Astrocyte of the spinal cord (primary cell): ENCODE measurements around the gene RNF41.

Experiments used
- DNase-seq: peaks from one replicate; pipeline ENCODE4 v3.0.0; 2011; ENCODE audit warnings: low read depth, low spot score
- H3K4me3 ChIP-seq: 2 replicates; pipeline ENCODE4 v1.5.1; 2011; ENCODE audit warnings: low read depth, mild to moderate bottlenecking, low read length, moderate library complexity
- in situ Hi-C: cut with HindIII; loops from 2 replicates; pipeline ENCODE4 v1.10.0; 2017; ENCODE audit warnings: low sequenced_read_pairs
- TF ChIP-seq, protein P1 (sequence below): IDR thresholded peaks from 2 replicates; pipeline ENCODE4 v1.5.1; 2012; ENCODE audit warnings: low read depth, mild to moderate bottlenecking, low read length, inconsistent platforms

RNF41 gene

DNA sequence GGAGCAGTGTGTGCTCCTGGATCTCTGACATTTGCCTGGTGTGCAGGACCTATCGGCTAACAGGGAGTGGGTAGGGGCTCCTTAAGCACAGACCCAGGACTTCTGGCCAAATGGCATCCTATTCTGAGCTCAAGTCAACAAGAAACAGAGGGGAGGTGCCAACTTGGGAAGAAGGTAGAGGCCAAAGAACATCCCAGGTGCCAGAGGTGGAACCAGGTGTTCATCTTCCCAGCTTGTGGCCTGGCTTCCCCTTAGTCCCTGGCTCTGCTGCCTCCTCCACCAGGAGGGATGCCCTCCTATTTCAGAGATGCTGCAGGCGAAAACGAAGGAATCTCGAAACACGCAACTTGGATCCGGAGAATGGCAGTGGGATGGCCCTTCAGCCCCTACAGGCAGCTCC is 14.4 kb upstream of the RNF41 start:
- DNase-seq: no peak
- no peak overlapping the region for H3K4me3 ChIP-seq
- in situ Hi-C loops: no loop called here
- TF ChIP-seq, protein P1, sequence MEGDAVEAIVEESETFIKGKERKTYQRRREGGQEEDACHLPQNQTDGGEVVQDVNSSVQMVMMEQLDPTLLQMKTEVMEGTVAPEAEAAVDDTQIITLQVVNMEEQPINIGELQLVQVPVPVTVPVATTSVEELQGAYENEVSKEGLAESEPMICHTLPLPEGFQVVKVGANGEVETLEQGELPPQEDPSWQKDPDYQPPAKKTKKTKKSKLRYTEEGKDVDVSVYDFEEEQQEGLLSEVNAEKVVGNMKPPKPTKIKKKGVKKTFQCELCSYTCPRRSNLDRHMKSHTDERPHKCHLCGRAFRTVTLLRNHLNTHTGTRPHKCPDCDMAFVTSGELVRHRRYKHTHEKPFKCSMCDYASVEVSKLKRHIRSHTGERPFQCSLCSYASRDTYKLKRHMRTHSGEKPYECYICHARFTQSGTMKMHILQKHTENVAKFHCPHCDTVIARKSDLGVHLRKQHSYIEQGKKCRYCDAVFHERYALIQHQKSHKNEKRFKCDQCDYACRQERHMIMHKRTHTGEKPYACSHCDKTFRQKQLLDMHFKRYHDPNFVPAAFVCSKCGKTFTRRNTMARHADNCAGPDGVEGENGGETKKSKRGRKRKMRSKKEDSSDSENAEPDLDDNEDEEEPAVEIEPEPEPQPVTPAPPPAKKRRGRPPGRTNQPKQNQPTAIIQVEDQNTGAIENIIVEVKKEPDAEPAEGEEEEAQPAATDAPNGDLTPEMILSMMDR: no peak

DNA sequence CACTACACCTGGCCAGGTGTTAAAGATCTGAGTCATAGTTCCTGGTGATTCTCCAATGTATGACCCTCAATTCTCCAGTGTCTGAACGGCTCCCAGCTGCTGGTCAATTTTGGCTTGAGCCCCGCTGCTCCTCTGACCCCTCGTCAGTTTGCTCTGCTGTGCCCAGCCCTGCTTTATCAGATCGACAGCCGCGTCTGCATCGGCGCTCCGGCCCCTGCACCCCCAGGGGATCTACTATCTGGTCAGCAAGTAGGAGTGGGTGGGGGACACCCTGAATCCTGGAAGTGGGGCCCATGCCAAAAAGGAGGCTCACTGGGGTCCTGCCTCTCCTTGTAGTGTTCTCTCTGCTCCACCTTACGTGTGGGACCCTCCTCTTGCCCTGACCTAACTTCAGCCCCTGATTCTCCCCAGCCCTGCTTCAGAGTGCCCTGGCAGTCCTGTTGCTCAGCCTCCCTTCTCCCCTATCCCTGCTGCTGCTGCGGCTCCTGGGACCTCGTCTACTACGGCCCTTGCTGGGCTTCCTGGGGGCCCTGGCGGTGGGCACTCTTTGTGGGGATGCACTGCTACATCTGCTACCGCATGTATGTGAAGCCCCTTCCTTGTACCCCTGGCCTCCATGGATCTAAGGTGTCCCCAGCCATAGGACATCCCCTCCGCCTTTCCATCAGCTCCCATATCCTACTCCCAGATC is 13.2 kb upstream of the RNF41 start:
- DNase-seq: no peak
- TF ChIP-seq, protein P1: no peak
- in situ Hi-C loops: no loop called here
- no peak overlapping the region for H3K4me3 ChIP-seq

DNA sequence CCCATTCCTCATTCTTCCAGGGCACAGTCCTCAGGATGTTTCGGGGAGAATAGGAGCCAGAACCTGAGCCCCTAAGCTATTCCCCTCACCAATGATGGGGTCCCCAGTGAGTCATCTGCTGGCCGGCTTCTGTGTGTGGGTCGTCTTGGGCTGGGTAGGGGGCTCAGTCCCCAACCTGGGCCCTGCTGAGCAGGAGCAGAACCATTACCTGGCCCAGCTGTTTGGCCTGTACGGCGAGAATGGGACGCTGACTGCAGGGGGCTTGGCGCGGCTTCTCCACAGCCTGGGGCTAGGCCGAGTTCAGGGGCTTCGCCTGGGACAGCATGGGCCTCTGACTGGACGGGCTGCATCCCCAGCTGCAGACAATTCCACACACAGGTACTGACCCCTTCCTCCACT is 9.5 kb upstream of the RNF41 start:
- TF ChIP-seq, protein P1: no peak
- no peak for DNase-seq
- in situ Hi-C loops: no loop called here
- no peak overlapping the region for H3K4me3 ChIP-seq

DNA sequence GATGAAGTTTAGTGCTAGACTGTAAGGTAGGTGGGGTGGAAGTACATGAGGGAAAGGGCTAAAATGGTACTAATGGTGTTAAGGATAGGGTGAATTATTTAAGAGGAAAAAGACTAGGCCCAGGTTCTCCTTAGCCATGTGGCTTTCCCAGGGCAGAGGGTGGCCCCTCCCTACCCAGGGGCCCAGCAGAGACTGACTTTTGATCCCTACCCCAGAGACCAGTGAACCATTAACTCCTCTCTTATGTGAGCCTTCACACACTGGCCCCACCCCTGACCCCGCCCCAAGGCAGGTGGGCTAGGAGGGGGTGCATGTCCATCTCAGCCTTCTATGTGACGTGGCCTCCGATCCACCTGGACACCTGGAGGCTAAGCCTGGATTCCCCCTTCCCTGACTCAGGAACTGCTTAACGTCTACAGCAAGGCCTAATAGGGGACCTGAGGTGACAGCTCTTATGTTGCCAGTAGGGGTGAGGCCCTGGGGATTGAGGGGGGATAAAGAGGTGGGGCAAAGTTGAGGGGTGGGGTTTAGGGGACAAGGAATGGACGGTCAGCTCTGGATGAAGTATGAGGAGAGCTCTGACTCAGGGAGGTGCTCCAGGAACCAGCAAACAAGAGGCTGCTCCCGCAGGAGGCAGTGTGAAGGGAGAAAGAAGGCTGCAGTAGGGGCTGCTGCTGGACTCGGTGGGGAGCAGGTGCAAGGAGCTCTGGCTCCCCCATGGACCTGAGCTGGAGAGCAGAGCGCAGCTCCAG is 8.9 kb upstream of the RNF41 start:
- H3K4me3 ChIP-seq: no peak overlapping the region
- no peak for DNase-seq
- in situ Hi-C loops: no loop called here
- TF ChIP-seq, protein P1: no peak

DNA sequence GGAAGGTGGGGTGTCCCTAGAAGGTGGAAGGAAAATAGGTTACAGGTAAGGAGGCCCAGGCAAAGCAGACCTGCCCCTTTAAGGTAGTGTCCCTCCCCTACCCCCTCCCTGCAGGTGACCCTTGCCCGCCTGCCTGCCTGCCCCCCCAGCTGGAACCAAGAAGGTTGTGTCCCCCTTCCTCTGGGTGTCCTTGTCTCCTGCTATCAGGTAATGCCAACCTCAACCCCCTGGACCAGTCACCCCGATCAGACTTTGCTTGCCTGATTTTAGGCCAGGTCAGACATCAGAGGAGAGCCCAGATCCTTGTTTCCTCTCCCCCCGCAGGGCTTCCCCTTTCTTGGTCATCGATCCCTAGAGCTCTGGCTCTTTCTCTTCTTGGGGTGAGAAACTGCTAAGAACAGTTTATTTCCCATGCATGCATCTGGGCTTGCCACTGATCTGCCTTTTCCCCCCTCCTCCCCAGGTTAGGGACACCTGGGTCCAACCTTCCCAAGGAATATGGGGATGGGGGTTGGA is 8.3 kb upstream of the RNF41 start, which contains the start of gene SLC39A5:
Gene SLC39A5 (plus strand): TSS at position 136 of the 516 bp plus-strand sequence. CDS start 1,224 bp downstream, outside the sequence.
- TF ChIP-seq, protein P1: no peak
- no peak for DNase-seq
- no peak within 1 kb of the TSS for H3K4me3 ChIP-seq
- in situ Hi-C loops: no loop called here

DNA sequence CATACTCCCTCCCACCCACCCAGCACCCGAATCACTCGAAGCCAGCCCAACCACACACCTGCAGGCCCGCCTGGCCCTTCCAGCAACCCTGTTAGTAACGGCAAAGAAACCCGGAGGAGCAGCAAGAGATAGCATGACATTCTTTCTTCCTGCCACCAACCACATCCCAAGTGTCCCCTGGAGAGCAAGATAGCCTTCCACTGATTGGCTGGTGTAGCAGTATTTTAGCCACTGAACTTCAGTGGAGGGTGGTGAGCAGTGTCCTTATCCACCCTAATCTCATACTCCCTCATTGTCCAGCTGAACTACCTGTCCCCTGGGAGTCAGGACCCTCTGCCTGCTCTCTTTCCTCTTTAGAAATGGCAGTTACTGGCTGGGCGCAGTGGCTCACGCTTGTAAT is 7.4 kb upstream of the RNF41 start:
- DNase-seq: no peak
- in situ Hi-C loops: no loop called here
- no peak overlapping the region for H3K4me3 ChIP-seq
- TF ChIP-seq, protein P1: no peak
